Activated T-cell treated with anti-CD3 and anti-CD28 coated beads, Interleukin-2, amount 50 U/mL, for 48 hours (primary cell): Measurements from ENCODE around the gene CACNA2D4.
A peak's percentile ranks its signal among the peaks of the same experiment; 100 is the strongest.

ENCODE experiments used
- DNase-seq, 2 experiments: peaks; one replicate each; pipeline ENCODE4 v3.0.0-alpha.2; 2020

CACNA2D4 gene

DNA sequence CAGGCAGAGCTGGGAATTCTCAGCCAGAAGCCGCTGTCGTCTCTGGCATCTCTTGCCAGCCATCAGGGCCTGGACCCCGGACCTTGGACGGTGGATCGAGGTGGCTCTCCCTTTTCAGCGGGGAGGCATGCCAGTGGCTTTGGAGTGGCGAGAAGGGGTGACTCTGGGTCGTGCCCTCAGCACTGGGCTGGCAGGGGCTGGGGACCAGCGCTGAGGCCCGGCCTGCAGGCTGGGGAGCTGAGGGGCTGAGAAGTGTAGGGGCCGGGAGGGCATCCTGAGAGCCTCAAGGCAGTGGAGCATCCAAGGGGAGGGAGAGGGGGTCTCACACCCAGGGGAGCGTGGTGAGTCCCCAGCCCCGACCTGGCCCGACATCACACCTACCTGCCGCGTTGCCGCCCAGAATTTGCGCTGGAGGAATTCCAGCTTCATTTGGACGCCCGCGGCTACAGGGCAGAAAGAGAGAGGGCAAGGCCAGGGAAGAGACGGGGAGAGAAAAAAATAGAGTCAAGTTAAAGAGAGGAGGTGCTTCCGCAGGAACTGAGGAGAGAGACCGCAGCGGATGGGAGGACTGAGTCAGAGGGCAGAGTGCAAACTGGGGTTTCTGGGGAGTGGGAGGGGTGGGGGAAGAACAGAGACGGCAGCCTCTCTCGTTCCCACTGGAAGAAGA lies 107.0 kb downstream of the CACNA2D4 start:
- DNase-seq, result peak; percentile 40 to 49

DNA sequence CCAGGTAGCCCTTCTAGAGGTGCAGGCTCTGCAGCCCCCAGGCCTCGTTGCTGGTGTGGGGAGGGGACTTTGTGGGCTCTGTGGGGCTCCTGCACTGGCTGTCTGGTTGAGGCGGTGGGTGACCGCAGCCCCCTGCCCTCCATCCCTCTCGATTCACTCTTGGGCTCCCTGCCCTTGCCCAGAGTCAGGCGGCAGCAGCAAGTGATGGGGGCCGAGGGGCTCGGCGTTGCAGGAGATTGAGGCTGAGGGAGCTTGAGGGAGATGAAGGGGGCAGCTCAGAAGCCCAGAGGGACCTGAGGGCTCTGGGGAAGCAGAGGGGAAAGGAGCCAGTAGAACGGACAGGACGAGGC lies 107.5 kb downstream of the CACNA2D4 start:
- DNase-seq, result no peak

DNA sequence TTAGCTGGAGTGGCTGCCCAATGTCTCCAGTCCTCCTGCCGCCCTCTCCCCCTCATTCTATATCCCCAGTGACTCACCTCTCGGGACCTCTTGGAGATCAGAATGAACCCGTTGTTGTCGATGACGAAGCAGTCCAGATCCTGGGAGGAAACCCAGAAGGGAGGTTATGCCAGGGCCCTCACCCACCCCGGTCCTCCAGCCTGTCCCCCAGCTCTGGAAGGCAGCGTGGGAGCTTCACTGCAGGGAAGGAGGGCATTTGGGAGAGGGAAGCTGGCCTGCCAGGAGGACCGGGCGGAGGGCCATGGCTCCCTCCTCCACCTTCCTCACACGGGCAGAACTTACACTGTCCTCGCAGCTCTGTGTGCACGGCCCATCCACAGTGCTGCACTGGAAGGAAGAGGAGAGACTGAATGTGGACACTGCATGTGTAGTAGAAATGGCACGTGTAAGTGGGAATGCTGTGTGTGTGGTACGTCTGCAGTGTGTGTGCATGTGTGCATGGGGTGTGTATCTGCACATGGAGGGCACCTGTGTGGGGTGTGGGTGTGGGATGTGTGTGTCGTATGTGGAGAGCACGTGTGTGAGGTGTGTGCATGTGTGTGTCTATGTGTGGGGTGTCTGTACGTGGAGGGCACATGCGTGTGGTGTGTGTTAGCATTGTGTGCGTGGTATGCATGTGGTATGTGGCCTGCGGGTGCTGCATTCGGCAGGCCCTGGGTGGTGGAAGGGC lies 108.1 kb downstream of the CACNA2D4 start:
- no peak for DNase-seq

DNA sequence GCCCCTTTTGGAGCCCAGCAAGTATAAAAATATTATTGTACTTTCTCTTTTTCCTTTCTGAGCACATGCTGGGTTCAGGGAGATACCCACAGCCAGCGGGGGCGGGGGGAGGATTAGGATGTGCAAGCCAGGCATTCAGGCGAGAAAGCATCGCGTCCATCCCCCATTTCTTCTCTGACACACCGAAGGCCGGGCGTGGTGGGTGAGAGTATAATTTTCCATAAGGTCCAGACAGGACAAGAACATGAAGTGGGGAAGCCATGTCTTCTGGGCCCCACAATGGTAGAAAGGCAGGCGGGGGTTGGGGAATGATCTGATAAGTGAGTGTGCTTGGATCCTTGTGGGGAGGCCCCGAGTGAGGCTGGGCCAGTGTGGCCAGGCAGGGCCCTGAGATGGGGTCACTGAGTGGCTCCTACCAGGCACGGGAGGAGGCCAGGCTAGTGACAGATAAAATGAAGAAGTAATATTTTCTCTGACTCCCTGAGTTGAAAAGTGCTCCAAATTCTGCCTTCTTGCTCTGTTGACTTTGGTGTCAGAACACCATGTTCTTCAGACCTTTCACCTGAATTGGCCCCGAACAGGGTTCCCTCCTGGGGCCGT lies 108.8 kb downstream of the CACNA2D4 start:
- no peak for DNase-seq

DNA sequence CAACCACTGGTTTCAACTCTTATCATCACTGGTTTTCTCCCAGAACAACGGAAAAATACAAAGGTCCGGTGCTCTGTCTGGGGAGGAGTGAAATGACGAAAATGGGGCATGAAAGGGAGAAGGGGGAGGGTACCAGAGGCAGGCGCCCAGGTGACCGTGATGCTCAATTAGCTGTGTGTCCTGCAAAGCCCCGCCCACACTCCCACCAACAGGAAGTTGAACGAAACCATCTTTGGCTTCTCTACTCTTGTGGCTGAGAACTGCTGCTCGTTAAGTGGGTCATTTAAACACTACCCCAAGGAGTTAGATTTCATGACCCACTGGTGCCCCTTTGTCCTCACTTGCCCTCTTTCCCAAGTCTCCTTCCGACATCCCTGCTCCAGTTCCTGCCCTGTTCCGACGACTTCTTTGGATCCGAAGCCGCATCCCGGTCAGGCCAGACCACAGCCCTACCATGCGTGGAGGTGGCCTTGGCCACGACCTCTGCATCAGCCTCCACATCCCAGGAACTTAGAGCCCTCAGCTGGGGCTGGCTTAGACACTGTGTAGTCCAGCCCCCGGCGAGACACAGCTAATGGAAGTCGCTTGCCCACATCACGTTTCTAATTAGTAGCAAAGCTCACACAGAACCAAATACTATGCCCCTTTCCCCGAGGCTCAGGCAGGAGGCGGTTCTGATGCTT lies 109.5 kb downstream of the CACNA2D4 start:
- DNase-seq, result no peak

DNA sequence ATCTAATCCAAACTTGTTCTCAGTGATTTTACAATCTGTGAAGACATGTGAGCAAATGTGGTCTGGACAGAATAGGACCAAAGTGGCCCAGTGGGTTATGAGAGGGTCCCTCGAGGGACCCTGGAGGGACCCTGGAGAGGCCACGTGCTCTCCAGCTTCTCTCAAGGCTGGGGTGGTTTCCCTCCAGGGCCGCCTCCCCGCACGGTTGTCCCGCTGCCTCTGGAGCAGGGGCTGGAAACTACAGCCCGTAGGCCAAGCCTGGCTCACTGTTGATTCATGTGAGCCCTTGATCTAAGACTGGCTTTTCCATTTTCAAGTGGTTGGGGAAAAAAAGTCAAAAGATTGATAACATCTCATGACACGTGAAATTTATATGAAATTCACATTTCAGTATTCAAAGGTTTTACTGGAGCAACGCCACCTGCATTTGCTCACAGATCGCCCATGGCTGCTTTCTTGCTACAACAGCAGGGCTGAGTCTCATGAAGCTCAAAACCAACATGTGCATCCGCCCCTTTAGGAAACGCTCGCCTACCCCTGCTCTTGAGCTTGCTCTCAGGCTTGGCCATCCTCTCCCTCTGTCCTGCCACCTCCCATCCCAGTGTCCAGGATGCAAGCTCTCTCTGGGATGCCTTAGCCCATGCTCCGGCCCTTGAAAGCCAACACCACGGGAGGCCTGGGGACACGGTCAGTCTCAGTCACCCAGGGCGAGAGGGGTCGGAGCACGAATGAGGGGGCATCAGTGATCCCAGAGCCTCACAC lies 110.2 kb downstream of the CACNA2D4 start:
- DNase-seq, result no peak

DNA sequence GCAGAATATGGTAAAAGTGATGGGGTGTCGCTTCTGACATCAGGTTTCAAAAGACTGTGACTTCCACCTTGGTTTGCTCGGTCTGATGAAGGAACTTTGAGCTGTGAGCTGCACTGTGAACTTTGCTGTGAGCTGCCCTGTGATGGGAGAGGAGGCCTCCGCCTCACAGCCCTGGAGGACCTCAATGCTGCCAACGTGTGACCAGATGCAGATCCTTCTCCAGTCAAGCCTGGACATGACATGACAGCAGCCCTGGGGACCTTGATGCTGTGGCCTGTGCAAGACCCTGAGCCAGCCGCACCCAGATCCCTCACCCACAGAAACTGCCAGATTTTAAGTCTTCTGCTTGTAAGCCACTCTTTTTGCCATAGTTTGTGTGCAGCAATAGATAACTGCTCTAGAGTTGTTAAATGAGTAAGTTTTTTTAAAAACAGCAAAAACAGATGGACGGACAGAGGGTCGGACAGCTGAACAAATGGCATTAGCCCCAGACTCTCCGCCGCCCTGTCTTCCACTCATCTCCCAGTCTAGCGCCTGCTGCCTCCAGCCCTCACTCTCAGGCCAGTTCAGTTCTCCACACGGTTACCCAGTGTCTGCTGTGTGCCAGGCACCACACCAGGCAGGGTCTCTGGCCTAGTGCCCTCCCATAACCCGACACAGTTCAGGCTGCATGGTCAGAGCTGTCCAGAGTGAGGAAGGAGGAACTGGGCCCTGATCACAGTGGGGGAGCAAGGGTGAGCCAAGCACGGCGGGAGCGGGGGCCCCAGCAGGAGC lies 111.2 kb downstream of the CACNA2D4 start:
- no peak for DNase-seq

DNA sequence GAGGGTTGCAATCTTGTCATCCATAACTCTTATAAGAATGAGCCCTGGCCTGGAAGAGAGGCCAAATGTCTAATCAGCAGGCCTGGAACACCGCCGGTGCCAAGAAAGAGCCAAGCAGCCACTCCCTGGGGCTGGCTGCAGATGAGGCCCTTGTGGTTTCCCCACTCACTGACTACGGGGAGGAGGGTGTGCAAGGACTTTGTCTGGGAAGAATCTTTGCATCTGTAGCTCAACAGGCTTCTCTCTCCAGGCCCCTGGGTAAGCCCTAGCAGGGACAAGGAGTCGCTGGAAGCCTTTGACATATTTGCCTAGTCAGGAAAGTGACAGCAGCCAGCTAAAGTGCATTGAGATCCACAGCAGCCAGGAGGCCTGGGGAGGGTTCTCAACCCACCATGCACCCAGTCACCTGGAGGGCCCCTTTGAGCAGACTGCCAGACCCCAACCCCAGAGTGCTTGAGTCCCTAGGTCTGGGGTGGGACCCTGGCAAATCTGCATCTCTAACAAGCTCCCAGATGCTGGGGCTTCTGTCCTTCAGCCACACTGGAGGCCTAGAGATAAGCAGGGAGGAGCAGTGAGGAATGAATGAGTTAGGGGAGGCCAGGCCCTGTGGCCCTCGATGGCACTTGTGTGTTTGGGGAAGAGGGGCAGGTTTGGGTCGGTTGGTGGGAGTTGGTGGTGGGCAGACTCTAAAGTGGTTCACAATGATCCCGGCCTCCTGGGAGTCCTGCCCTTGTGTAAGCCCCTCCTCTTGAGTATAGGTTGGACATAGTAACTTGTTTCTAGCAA lies 112.0 kb downstream of the CACNA2D4 start:
- DNase-seq, result no peak

DNA sequence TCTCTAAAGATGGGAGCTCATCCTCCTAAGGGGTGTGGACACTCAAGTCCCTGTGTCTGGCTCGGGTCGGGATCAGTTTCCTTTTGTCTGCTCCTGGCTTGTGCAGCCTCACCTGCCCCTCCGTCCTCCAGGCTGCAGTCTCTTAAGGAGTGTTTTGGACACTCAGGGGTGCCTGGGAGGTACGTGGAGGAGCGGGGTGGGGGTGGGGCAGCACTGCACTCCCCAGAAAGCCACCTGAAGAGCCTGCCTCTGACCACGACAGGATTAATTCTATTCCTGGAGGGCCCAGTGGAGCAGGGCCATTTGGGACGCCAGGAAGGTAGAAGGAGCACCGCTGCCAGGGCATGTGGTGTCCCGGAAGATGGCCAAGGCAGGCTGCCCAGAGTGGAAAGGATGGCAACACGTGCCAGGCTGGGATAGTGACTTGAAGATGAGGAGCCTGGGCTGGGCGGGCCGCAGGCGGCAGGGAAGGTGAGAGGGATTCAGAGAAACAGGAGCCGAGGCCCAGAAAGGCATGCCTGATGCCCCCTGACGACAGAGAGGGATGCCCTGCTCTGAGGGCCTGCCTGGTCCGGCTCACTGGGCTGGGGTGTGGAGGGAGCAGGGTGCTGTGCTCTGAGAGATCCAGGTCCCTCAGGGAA lies 112.9 kb downstream of the CACNA2D4 start:
- no peak for DNase-seq

DNA sequence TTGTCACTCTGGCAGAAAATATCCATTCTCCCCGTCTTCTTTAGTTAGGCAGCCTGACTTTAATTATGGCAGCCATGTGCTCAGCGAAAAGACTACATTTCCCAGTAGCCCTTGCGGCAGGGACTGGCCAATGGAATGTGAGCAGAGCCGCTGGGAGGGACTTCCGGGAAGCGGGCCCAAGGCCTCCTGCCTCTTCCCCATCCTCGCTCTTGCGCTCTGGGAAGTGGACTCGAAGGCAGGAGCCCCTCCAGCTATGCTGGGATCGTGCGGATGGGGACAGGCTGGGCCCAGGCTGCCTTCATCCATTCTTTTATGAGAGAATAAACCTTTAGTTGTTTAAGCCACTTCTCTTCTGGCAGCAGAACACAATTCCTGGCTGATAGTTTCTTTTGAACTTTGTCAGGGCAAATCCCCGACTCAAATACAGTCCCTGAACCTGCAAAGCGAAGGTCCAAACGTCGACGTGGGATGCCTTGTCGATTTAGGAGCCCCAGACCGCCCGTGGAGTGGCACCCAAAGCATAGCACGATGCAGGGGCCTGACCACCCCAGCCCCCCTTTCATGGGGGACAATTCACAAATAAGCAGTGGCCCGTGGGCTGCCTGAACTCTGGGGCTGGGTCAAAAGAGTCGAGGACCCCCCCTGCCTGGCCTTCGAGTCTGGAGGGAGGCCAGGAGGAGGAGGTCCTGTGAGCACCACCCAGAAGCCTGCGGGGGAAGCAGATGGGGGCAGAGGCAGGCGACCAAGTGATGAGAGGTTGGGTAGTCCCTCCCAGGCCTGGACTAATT lies 113.7 kb downstream of the CACNA2D4 start:
- DNase-seq, result peak; percentile 88 to 90

DNA sequence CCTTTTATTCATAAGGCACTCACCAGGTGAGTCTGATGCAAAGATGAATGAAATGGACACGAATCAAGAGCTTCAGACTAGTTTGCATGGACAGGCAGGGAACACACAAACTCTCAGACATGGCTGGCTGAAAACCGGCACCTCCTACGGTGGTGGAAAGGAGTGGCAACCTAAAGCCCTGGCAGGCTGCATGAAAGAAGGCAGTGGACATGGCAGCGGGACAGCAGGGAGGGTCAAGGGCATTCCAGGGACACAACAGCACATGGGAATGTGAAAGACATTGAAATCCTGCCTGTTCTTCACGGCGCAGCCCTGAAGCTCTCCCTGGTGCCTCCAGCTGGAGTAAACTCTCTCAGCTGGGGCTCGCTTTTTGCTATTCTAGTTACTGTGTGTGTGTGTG lies 114.7 kb downstream of the CACNA2D4 start:
- no peak for DNase-seq

DNA sequence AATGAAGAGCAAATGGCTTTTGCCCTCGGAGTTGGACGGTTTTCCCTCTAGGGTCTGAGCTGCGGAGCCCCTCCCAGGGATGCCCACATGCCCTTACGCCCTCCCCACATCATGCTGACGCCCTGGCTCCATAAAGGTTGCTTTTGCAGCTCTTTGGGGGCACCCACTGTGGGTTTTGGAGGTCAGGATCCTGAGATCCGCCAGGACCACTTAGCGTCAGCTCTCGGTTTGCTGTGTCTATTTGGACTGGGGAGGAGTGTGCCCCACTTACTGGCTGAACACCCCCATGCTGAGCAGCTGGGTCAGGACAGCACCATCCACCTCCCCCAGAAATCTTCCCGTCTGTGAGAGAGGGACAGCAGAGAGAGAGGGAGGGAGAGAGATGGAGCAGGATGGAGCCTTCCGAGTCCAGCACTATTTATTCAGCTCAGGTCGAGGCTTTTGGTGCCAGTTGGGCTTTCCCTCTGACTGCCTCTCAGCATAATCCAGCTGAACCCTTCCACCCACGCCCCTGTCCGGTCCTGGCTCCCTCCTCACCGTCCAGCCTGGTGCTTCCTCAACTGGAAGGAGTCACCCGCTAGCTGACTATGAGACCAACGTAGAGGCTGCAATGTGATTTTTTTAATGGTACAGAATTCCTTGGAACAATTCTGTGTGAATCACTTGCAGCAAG lies 117.0 kb downstream of the CACNA2D4 start:
- peak in 1 of 2 experiments; percentile 13 for DNase-seq

DNA sequence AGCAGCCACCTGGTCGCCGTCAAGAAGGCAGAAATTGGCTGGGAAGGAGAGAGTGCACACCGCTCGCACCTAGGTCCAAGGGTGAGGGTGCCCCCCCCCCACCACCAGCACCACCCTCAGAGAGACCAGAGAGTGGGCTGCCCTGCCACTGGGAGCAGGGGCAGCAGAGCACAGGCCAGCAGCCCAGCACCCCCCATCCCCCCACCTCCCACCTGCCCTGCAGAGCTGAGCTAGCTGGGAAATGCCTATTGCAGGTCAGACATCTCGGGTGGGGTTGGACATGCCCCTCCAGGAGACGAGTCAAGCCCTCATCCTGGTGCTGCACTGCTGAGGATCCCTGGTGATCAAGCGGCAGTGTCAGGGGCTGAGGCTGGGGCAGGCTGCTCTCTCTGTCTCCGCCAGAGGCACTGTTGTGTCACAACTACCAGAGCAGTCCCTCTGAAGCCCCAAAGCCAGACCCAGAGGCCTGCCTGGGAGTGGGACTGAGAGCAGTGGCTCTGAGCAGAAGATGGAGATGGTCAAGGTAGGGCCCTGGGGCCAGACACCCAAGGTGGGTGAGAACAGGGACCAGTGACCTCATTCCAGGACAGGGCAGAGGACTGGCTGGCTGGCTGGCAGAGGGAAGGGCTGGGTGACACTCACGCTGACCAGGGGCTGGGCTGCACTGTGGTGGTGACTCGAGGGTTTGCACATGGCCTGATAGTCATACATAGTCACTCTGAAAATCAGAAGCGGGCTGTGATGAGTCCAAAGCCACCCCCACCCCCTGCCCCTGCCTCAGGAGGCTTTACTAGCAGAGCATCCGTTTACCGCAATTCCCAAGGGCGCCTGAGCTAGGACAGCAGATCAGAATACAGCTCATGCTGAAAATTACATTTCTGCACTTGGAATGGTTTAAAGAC lies 117.8 kb downstream of the CACNA2D4 start:
- peak; percentile 29 to 45 for DNase-seq

DNA sequence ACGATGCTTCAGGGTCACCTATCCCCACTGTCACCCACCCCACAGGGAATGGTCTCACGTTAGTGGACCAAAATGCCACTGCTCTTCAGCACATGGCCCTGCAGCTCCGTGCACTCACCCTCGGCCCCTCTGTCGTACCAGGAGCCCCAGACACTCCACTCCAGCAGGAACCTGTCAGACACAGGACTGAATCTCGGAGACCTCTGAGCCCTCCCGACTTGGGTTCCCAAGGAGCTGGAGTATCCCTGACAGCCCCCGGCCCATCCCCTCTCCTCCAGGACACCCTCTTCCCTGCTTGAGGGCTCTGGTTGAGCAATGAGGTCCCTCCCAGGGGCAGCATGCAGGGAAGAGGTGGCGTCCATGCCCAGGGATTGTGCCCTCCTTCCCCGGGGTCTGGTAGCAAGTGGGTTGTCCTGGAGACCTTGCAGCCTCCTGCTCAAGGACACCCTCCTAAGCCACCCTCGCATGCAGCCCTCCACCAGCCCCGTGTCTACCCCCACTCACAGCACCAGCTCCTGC lies 118.5 kb downstream of the CACNA2D4 start:
- peak; percentile 13 to 15 for DNase-seq

DNA sequence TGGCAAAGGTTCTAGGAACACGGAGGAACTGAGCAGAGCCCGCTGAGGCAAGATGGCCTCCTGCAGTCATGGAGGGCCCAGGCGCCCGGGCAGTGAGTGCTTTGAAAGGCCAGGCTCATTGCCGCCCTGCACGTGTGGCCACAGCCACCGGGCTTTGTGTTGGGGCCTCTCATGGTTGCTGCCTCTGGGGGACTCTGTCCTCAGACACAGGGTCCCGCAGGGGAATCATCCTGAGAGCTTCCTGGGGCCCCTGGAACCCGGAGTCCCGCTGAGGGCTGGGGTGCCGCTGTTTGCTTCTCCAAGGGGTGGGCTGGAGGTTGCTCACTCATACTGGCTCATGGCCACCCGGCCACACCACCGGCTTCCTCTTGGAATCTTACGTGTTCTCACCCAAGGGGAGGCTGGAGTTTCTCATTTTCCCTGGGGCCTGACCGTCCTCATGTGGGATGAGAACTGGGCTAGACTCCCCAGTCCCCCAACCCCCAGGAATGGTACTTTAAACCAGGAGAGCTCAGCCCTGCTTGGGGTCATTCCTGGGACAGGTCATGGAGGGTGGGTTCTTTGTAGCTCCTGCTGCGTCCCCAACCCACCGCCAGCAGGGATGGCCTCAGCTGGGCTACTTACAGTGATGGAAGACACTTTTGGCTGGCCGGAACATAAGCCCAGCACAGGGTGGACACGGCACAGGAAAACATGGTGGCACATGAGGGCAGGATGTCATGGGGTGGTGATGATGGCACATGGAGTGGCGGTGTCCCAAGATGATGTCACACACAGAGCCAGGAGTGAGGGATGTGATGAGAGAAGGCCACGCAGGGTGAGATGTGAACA lies 119.2 kb downstream of the CACNA2D4 start:
- peak; percentile 12 to 14 for DNase-seq

DNA sequence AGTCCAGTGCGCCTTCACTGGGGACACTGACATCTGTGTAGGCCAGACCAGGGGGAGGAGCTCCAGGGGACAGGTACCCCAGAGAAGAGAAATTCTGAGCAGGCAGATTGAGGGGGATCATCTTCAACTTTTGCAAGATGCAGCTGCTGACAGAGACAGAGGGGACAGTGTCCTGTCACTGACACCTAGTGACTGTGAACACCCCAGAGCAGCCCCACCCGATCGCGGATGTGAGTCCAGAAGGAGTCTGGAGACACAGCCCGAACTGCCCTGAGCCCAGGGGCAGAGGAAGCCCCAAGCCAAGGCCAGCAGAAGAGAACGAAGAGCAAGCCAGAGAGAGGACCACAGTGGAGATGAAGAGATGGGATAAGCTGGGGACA lies 119.8 kb downstream of the CACNA2D4 start:
- DNase-seq, result no peak
